RWPE2 (cell line): ENCODE results near the gene NR1D2.

Experiments used
- ATAC-seq: fragments of 200-7000 bp; cut with Tn5 transposase; 3 replicates; pipeline ENCODE4 v1.9.1; 2021; ENCODE audit warnings: low read depth
- DNase-seq: peaks from one replicate; pipeline ENCODE4 v3.0.0-alpha.2; 2020; ENCODE audit warnings: low spot score
- H3K27ac ChIP-seq: fragments of 450-650 bp; 2 replicates; pipeline ENCODE4 v1.5.1; 2017; ENCODE audit warnings: mild to moderate bottlenecking; ENCODE audit not compliant: poor library complexity, severe bottlenecking
- H3K27me3 ChIP-seq: fragments of 250-450 bp; sonication (Bioruptor Pico); 2 replicates; pipeline ENCODE4 v1.5.1; 2021; ENCODE audit warnings: mild to moderate bottlenecking, moderate library complexity; ENCODE audit not compliant: insufficient read depth, poor library complexity, severe bottlenecking
- H3K36me3 ChIP-seq: fragments of 250-450 bp; sonication (Bioruptor Pico); 2 replicates; pipeline ENCODE4 v1.5.1; 2020; ENCODE audit warnings: low read depth, mild to moderate bottlenecking, moderate library complexity
- H3K4me1 ChIP-seq: fragments of 250-450 bp; sonication (Bioruptor Pico); 2 replicates; pipeline ENCODE4 v1.5.1; 2021; ENCODE audit warnings: mild to moderate bottlenecking, moderate library complexity; ENCODE audit not compliant: insufficient read depth, poor library complexity, severe bottlenecking
- H3K4me3 ChIP-seq: fragments of 250-450 bp; sonication (Bioruptor Pico); 2 replicates; pipeline ENCODE4 v1.5.1; 2021; ENCODE audit warnings: mild to moderate bottlenecking, moderate library complexity; ENCODE audit not compliant: severe bottlenecking
- H3K9me3 ChIP-seq: fragments of 250-450 bp; sonication (Bioruptor Pico); 2 replicates; pipeline ENCODE4 v1.5.1; 2021; ENCODE audit warnings: mild to moderate bottlenecking, moderate library complexity; ENCODE audit not compliant: severe bottlenecking
- TF ChIP-seq, protein P1 (sequence below): fragments of 450-650 bp; IDR thresholded peaks from one replicate; pipeline ENCODE4 v1.5.1; 2017; ENCODE audit warnings: mild to moderate bottlenecking, moderate library complexity; ENCODE audit not compliant: poor library complexity, severe bottlenecking

NR1D2 gene

GRCh38 chr3:23953523-23953922 is 8.4 kb downstream of the NR1D2 start:
- Histone ChIP-seq H3K27me3 (no peaks in the 10 kb centered on the region), H3K27ac (no peak overlapping the region), H3K36me3 (peaks cover 8% of the 10 kb centered on the region), H3K4me3 (no peak overlapping the region), H3K4me1 (peaks cover 16% of the 10 kb centered on the region), H3K9me3 (no peaks in the 10 kb centered on the region)
- no peak for DNase-seq
- ATAC-seq: no peak
- TF ChIP-seq, protein P1, sequence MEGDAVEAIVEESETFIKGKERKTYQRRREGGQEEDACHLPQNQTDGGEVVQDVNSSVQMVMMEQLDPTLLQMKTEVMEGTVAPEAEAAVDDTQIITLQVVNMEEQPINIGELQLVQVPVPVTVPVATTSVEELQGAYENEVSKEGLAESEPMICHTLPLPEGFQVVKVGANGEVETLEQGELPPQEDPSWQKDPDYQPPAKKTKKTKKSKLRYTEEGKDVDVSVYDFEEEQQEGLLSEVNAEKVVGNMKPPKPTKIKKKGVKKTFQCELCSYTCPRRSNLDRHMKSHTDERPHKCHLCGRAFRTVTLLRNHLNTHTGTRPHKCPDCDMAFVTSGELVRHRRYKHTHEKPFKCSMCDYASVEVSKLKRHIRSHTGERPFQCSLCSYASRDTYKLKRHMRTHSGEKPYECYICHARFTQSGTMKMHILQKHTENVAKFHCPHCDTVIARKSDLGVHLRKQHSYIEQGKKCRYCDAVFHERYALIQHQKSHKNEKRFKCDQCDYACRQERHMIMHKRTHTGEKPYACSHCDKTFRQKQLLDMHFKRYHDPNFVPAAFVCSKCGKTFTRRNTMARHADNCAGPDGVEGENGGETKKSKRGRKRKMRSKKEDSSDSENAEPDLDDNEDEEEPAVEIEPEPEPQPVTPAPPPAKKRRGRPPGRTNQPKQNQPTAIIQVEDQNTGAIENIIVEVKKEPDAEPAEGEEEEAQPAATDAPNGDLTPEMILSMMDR: no peak

- Histone ChIP-seq H3K36me3 (peaks cover 8% of the 10 kb centered on the region), H3K4me1 (peaks cover 16% of the 10 kb centered on the region), H3K27ac (no peak overlapping the region), H3K4me3 (no peak overlapping the region), H3K9me3 (no peaks in the 10 kb centered on the region), H3K27me3 (no peaks in the 10 kb centered on the region)
- DNase-seq: no peak
- TF ChIP-seq, protein P1: no peak
- ATAC-seq: no peak
These were observed 9.1 kb downstream of the NR1D2 start for GRCh38 chr3:23954144-23954543.

DNA sequence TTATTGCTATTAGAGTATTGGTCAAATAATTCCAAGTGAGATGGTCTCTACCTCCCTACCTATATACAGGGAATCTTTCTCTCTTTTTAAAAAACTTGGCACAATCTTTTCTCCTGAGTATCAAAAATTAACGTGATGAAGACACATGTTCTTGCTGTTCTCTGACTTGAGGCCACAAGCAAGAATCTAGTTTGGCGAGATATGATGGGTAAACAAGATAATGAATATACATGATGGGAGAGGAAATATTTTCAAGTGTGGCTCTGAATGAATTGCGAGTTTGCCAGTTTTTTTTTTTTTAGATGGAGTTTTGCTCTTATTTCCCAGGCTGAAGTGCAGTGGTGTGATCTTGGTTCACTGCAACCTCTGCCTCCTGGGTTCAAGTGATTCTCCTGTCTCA is 11.6 kb downstream of the NR1D2 start:
- Histone ChIP-seq H3K4me1 (peaks cover 19% of the 10 kb centered on the region), H3K36me3 (peaks cover 22% of the 10 kb centered on the region), H3K9me3 (no peaks in the 10 kb centered on the region), H3K27ac (no peak overlapping the region), H3K4me3 (no peak overlapping the region), H3K27me3 (no peaks in the 10 kb centered on the region)
- TF ChIP-seq, protein P1: no peak
- ATAC-seq (no peak), DNase-seq (no peak)

DNA sequence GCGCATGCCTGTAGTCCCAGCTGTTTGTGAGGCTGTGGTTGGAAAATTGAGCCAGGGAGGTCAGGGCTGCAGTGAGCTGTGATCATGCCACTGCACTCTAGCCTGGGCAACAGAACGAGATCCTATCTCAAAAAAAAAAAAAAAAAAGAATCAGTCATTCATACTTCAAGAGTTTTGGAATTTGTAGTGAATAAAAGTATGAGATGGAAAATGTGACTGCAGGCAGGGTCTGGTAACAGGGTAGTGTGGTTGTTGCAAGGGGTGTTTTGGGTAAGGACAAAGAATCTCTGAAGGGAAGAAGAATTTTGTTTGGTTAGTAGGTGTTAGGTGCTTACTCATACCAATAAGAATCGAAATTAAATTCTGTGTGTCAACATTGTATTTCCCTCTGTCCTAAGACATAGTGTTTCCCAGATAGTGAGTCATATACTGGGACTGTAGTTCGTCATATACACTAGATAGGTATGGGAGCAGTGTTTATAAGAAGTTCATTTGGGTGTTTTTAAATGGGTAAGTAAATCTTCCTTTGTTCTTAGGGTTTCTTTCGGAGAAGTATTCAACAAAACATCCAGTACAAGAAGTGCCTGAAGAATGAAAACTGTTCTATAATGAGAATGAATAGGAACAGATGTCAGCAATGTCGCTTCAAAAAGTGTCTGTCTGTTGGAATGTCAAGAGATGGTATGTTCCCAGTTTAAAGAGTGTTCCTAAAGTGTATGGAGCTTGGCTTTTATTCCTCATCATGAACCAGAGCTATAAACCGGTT is 14.2 kb downstream of the NR1D2 start:
- Histone ChIP-seq H3K27ac (peak overlapping the region; percentile 75), H3K9me3 (no peaks in the 10 kb centered on the region), H3K27me3 (no peaks in the 10 kb centered on the region), H3K4me1 (peaks cover 33% of the 10 kb centered on the region), H3K36me3 (peaks cover 40% of the 10 kb centered on the region), H3K4me3 (no peak overlapping the region)
- TF ChIP-seq, protein P1: no peak
- peak; percentile 95 for ATAC-seq
- DNase-seq: no peak

- H3K9me3 ChIP-seq: no peaks in the 10 kb centered on the region
- TF ChIP-seq, protein P1: no peak
- H3K36me3 ChIP-seq: peaks cover 40% of the 10 kb centered on the region
- no peak for DNase-seq
- H3K4me1 ChIP-seq: peaks cover 34% of the 10 kb centered on the region
- H3K27ac ChIP-seq: peak overlapping the region; percentile 75
- no peak overlapping the region for H3K4me3 ChIP-seq
- no peak for ATAC-seq
- no peaks in the 10 kb centered on the region for H3K27me3 ChIP-seq
These were observed 15.6 kb downstream of the NR1D2 start for GRCh38 chr3:23960649-23961048.
